ENCODE results near the gene TAS1R2.
A peak's percentile ranks its signal among the peaks of the same experiment; 100 is the strongest.
"Not testable (repeated sequence)": the region's sequence is repeated elsewhere in the genome, so short reads cannot be mapped to it uniquely, and the experiment has no call there.

TAS1R2 gene
- total RNA-seq: 0 reads per million in 3 experiments

DNA sequence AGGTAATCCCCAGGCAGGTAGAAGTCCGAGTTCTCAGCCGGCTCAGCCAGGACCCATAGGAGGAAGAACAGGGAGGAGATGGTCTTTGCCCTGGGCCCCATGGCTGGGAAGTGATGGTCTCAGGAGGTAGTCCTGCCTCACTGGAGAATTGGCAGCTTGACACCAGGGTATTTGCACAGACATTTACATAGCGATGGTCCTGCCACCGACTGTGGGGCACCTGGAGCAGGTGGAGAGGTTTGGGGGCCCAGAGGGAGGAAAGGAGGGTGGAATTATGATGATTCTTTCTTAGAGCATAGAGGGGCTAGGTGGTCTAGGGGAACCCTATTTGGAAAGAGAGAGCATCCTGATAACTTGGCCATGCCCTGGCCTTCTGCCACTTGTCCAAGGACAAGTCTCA is at the start of gene TAS1R2:
TAS1R2 (minus strand) TSS at position 101 of the 400 bp plus-strand sequence; CDS start at position 101, 0 bp downstream.
- no peak for DNase-seq

DNA sequence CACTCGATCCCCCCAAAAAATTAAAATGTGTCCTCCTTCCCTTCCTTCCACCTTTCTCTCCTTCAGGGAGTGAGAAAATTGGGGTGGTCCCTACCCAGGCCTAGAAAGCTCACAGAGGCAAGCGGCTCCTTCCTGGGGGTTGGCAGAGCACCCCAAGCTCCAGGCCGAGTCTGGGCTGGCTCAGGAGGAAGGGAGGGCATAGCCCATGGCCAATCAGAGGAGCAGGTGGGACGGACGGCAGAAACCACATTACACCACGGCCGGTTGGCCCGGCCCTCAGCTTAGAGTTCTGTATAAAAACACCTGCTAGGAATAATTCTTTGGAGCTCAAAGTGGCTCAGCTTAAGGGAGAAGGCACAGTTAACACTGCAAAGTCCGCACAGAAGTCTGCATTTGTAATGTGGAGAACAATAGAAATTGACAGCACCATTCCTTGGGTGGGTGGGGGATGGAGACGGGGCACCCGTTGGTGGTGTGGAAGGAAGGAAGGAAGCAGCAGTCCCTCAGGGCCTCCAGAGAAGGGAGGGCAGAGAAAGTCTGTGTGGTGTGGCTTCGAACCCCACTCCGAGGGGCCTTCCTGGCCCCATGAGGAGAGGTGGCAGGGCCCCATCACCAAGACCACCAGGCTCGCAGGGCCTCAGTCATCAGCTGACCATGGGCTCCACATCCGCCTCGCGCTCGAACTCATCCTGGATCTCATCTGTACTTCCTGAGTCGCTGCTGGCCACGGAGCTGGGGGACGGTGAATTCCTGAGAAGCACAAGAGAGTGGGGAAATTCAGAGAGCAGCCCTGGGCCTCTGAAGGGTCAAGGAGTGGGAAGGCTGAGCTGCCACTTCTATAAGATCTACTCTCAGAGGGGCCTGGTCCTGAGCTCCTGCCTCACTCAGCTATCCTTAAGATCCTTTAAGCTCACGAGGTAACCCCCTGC is 48.7 kb upstream of the TAS1R2 start:
- no peak for DNase-seq

DNA sequence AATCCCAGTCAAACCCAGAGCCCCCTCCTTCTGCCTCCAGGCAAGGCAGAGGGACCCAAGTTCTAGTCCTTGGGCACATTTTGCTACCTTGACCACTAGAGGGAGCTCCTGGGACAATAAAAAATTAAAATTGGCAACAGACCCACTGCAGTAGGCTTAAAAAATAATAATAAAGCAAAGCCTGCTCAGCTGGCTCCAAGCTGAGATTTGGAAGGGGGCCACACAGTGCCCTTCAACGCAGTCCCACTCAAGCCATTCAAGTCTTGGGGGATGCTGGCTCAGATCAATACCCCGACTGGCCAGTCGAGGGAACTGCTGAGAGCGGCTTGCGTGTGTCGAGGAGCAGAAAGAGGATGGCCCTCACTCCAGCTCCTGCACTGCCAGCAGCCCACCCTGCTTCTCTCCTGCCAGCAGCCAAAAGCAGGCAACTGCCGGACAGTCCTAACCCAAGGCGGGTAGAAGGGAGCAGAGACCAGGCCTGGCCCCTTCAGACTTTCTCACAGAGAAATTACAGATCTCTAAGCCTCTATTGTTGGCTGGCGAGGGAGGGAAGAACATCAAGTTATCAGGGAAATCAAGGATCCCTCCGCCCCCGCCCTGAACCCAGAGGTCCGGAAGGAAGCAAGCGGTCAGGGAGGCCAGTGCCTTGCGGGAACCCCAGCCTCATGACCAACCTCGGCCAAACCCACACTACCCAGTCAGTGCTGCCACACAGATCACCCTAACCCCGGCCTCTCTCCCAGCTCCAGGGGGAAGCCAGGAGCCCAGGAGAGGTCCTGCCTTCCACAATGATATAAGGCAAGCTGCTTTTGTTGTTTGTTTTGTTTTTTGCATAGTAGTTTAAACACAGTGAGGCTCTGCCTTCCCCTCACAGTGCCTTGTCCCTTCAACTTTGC is 47.8 kb upstream of the TAS1R2 start:
- DNase-seq: peak; percentile 72

- no peak for DNase-seq
These were observed 43.9 kb upstream of the TAS1R2 start for GRCh38 chr1:18903291-18903756.

- DNase-seq: peak; percentile 93
These were observed 43.2 kb upstream of the TAS1R2 start, which contains the start of gene ALDH4A1 for GRCh38 chr1:18902523-18903290. ALDH4A1 (minus strand) TSS chr1:18902555; CDS start chr1:18902523, 32 bp downstream.

GRCh38 chr1:18901952-18902522 is 42.6 kb upstream of the TAS1R2 start:
- DNase-seq: no peak

DNA sequence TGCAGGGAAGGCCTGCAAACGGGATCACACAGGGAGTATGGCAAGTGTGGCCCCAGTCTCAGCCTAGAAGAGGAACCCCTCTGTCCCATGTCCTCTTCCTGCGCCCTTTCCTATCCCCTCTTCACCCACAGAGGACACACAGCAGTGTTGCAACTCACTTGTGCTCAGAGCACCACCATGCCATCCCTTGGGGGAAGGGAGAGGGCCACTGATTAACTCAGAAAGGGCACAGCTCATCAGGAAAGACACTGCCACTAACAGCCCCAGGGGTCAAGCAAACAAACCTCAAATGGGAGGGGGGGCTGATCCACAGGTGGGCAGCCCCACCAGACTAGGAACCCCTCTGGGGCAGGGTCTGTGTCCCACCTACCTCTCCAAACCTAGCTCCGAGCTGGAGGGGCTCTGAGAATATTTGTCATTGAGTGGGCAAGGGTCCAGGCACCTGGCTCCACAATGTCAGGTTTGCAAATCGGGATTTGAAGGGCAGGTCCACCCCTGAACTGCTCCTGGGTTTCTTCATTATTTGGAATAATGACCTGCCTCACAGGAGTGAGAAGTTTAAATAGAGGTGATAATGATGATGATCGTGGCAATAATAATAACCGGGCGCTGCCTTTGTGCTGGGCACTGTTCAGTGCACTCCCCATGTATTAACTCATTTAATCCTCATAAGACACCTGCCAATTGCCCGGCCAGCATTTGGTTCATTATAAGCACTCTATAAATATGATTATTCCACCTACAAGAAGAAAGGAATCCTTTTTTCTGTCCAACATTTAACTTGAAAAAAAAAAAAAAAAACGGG is 41.9 kb upstream of the TAS1R2 start:
- no peak for DNase-seq

DNA sequence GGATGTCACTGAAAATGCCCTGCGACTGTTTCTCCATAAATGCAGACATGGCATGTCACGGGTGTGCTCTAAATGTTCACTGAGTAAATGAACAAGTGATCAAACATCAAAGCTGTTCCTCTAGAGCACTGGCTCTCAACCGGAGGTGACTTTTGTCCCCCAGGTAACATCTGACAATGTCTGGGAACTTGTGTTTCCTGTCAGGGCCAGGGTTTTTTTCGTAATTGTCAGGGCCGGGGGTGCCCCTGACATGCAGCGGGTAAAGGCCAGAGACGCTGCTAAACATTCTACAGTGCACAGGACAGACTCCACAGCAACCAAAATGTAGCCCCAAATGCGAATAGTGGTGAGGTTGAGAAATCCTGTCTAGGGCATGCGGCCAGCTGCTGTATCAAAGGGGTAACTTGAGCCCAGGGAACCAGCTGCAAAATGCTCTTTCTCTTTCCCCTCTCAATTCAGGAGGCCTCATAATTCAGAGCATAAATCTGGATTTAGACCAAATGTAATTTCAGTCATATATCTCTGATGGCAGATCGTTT is 40.9 kb upstream of the TAS1R2 start:
- no peak for DNase-seq

DNA sequence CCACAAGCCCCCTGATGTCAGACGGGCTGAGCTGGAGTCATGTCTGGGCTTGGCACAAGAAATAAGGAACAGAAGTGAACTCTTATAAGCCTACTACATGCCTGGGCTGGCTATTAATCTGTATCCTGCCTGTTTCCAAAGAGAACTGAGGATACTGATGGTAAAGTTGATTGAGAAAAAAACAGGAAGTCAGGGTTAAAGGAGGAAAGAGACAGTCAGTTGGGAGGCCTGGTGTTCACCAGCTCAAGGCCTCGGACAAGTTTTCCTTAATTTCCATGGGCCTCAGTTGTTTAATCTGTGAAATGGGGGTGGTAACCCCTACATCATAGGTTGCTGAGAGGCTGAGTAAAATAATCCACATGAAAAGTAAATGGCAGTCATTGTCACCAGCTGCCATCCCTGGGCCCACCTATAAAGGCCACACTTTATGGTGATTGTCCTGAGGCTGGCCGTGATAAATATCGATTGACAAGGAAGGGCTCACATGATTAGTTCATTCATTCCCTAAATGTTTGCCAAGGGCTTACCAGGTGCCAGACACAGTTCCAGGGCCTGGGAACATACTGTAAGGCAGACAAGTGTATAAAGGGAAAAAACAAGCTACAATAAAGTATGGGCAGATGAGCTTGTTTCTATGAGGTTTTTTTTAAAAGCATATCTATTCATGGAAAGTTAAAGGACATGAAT is 40.0 kb upstream of the TAS1R2 start:
- DNase-seq: no peak

DNA sequence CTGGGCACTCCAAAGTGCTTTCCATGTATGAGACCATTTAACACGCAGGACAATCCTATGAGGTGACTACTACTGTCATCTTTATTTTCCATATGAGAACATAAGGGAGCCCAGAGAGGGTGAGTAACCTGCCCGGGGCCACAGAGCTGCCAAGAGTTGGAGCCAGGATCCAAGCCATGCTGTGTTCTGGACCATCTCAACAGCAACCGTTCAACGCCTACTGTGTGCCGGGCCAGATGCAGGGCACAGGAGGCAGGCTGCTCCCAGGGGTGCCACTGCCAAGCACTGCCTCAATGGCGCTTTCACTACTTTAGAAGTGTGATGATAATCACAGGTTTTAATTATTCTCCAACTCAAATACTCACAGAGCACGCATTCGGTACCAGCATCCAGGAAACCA is 39.1 kb upstream of the TAS1R2 start:
- DNase-seq: no peak

GRCh38 chr1:18895317-18895716 is 35.9 kb upstream of the TAS1R2 start:
- no peak for DNase-seq

- no peak for DNase-seq
These were observed 33.7 kb upstream of the TAS1R2 start for GRCh38 chr1:18893120-18893519.

DNA sequence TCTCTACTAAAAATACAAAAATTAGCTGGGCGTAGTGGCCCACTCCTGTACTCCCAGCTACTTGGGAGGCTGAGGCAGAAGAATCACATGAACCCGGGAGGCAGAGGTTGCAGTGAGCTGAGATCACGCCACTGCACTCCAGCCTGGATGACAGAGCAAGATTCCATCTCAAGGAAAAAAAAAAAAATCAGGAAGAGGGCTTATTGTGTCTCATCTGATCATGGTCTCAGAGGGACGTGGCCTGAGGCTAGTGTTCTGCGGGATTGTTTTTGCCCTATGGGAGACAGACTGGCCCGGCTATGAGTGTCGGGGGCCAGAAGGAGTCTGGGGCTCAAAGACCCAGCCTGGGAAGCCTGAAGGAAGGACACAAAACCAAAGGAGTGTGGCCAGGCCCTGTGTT is 32.4 kb upstream of the TAS1R2 start:
- DNase-seq: not testable (repeated sequence)

GRCh38 chr1:18891426-18891780 is 31.9 kb upstream of the TAS1R2 start:
- DNase-seq: no peak

- DNase-seq: no peak
These were observed 31.4 kb upstream of the TAS1R2 start for GRCh38 chr1:18890706-18891425.

DNA sequence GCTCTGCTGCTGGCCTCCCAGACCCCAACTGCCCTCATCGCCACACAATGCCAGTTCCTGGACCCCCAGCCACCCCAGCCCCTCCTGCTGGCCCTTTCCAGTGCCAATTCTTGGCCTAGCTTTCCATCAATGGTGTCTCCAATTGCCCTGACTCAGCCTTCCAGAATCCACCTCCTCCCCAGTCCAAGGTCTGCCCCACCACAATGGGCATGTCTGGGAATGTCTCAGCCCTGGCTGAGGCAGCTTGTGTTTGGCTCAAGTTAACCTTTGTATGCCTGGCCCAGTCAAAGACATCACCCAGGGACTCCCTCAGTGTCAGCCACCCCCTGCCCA is 26.5 kb upstream of the TAS1R2 start:
- DNase-seq: no peak

DNA sequence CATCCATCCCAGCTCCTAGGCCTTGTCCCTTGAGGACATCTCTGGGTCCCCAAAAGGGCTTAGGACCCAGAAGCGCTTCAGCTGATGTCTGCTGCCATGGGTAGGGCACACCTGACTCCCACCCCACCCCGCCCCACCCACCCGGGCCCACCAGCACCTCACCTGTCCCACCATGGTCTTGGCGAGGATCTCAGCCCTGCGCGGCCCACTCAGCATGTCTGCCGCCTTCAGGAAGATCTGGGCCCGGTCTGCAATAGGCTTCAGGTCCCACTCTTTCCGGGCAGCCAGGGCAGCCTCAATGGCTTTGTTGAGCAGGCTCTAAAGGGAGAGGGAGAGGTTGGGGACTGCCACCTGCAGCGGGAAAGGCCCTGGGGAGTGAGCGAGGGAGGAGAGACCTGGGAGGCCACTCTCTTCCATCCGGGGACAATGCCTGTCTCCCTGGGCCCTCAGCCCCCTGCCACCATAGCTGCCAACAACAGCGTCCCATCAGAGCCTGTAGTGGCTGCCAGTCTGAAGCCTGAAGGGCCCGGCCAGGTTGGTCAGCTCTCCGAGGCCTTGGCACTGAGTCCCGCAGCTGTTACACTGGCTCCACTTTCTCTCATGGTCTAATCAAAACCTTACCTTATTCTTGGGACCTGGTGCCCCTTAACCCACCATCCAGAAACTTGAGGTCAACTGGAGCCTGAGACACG is 26.0 kb upstream of the TAS1R2 start:
- no peak for DNase-seq

DNA sequence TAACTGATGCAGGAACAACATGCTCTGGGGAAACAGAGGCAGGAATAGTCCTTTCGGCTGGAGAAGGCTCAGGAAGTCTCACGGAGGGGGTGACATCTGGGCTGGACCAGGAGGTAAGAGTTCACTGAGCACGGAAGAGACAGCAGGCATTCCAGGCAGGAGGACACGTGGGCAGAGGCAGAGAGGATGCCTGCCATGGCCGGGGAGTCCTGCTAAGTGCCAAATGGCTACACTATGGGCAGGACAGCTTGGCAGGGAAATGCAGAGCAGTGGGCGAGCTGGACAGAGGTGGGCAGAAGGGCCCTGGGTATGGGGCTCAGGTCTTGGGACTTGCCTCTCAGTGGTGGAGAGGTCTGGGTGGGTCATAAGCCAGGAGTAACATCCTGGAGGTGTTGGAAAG is 25.3 kb upstream of the TAS1R2 start:
- no peak for DNase-seq

DNA sequence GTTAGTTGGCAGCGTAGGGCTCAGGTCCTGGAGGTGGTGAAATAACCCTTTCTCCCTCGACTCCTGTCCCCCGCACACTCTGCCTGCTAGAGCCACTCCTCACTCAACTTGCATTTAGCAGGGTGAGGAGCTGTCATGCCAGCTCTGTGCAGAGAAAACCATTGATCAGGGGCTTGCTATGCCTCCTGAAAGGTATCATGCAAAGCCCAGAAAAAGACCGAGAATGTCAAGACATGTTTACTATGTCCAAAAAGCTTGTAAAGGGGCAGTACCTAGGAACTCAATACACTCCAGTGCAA is 24.9 kb upstream of the TAS1R2 start:
- no peak for DNase-seq

Measured in central memory CD4-positive, alpha-beta T cell (primary cell).